ENCODE measurements around the gene KCTD16.

KCTD16 gene

GRCh38 chr5:144189800-144190429, 19.2 kb downstream of the KCTD16 start (continued):
- peak; percentile 62 for TF ChIP-seq PRDM10 (tag by site-specific recombination; IDR thresholded peaks at IDR 0.05)
- no peak for TF ChIP-seq ZNF785 (tag by site-specific recombination; IDR thresholded peaks at IDR 0.05)
- no peak for TF ChIP-seq ZNF138 (tag by site-specific recombination; IDR thresholded peaks at IDR 0.05; ENCODE audit: borderline replicate concordance)
- TF ChIP-seq, protein P1, sequence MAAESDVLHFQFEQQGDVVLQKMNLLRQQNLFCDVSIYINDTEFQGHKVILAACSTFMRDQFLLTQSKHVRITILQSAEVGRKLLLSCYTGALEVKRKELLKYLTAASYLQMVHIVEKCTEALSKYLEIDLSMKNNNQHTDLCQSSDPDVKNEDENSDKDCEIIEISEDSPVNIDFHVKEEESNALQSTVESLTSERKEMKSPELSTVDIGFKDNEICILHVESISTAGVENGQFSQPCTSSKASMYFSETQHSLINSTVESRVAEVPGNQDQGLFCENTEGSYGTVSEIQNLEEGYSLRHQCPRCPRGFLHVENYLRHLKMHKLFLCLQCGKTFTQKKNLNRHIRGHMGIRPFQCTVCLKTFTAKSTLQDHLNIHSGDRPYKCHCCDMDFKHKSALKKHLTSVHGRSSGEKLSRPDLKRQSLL (tag by site-specific recombination; IDR thresholded peaks at IDR 0.05) = no peak
- TF ChIP-seq KLF7 (tag by site-specific recombination; IDR thresholded peaks at IDR 0.05; ENCODE audit: borderline replicate concordance) = 0 out of 2 replicates have a peak, but pooled peaks have one; percentile 14
- TF ChIP-seq PRDM1 (tag by site-specific recombination; IDR thresholded peaks at IDR 0.05) = no peak
- TF ChIP-seq ZFP3 (tag by site-specific recombination; IDR thresholded peaks at IDR 0.05; ENCODE audit: low read depth) = no peak
- no peak for TF ChIP-seq ZNF654 (tag by site-specific recombination; IDR thresholded peaks at IDR 0.05; ENCODE audit: low read depth)
- TF ChIP-seq ZNF302 (tag by site-specific recombination; IDR thresholded peaks at IDR 0.05; ENCODE audit: low read depth) = no peak
- 0 out of 2 replicates have a peak, but pooled peaks have one; percentile 55 for TF ChIP-seq INSM2 (tag by site-specific recombination; IDR thresholded peaks at IDR 0.05)
- no peak for TF ChIP-seq ZNF324 (tag by site-specific recombination; IDR thresholded peaks at IDR 0.05)
- peak; percentile 71 for TF ChIP-seq GLI2 (tag by site-specific recombination; IDR thresholded peaks at IDR 0.05; ENCODE audit: borderline replicate concordance, low read depth)
- peak; percentile 41 for TF ChIP-seq OSR2 (tag by site-specific recombination; IDR thresholded peaks at IDR 0.05)
- no peak for TF ChIP-seq YY1 (tag by site-specific recombination; IDR thresholded peaks at IDR 0.05)
- no peak for TF ChIP-seq ZNF837 (tag by site-specific recombination; IDR thresholded peaks at IDR 0.05)
- TF ChIP-seq SETDB1 (IDR thresholded peaks at IDR 0.05; ENCODE audit: insufficient read length, low read length) = peak; percentile 17
- TF ChIP-seq ZNF366 (tag by site-specific recombination; conservative IDR thresholded peaks at IDR 0.05) = no peak
- peak; percentile 38; the same call in 1 of the 2 replicates for TF ChIP-seq ZEB2 (tag by site-specific recombination; IDR thresholded peaks at IDR 0.05)
- peak; percentile 45; the same call in 1 of the 2 replicates for TF ChIP-seq ZNF24 (tag by site-specific recombination; IDR thresholded peaks at IDR 0.05)
- peak; percentile 56 for TF ChIP-seq SP7 (tag by site-specific recombination; IDR thresholded peaks at IDR 0.05)
- peak; percentile 92 for TF ChIP-seq GFI1B (tag by site-specific recombination; IDR thresholded peaks at IDR 0.05)
- no peak for TF ChIP-seq ZBTB20 (tag by site-specific recombination; IDR thresholded peaks at IDR 0.05)
- TF ChIP-seq, protein P2, sequence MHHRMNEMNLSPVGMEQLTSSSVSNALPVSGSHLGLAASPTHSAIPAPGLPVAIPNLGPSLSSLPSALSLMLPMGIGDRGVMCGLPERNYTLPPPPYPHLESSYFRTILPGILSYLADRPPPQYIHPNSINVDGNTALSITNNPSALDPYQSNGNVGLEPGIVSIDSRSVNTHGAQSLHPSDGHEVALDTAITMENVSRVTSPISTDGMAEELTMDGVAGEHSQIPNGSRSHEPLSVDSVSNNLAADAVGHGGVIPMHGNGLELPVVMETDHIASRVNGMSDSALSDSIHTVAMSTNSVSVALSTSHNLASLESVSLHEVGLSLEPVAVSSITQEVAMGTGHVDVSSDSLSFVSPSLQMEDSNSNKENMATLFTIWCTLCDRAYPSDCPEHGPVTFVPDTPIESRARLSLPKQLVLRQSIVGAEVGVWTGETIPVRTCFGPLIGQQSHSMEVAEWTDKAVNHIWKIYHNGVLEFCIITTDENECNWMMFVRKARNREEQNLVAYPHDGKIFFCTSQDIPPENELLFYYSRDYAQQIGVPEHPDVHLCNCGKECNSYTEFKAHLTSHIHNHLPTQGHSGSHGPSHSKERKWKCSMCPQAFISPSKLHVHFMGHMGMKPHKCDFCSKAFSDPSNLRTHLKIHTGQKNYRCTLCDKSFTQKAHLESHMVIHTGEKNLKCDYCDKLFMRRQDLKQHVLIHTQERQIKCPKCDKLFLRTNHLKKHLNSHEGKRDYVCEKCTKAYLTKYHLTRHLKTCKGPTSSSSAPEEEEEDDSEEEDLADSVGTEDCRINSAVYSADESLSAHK (tag by site-specific recombination; IDR thresholded peaks at IDR 0.05) = no peak
- no peak for TF ChIP-seq IKZF3 (tag by site-specific recombination; IDR thresholded peaks at IDR 0.05)
- TF ChIP-seq, protein P3, sequence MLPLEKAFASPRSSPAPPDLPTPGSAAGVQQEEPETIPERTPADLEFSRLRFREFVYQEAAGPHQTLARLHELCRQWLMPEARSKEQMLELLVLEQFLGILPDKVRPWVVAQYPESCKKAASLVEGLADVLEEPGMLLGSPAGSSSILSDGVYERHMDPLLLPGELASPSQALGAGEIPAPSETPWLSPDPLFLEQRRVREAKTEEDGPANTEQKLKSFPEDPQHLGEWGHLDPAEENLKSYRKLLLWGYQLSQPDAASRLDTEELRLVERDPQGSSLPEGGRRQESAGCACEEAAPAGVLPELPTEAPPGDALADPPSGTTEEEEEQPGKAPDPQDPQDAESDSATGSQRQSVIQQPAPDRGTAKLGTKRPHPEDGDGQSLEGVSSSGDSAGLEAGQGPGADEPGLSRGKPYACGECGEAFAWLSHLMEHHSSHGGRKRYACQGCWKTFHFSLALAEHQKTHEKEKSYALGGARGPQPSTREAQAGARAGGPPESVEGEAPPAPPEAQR (tag by site-specific recombination; IDR thresholded peaks at IDR 0.05) = no peak
- TF ChIP-seq ZNF701 (tag by site-specific recombination; IDR thresholded peaks at IDR 0.05) = no peak
- peak; percentile 34; the same call in 1 of the 2 replicates for TF ChIP-seq ZXDB (tag by site-specific recombination; IDR thresholded peaks at IDR 0.05)
- TF ChIP-seq ZNF843 (tag by site-specific recombination; IDR thresholded peaks at IDR 0.05) = no peak
- TF ChIP-seq YY2 (tag by site-specific recombination; IDR thresholded peaks at IDR 0.05) = no peak
- no peak for TF ChIP-seq ZNF157 (tag by site-specific recombination; IDR thresholded peaks at IDR 0.05)
- peak; percentile 63; the same call in 1 of the 2 replicates for TF ChIP-seq FEZF1 (tag by site-specific recombination; IDR thresholded peaks at IDR 0.05)
